Panc1 (cell line): ENCODE data around the gene NKX2-4.

Experiments used
- POLR2AphosphoS5 ChIP-seq: IDR thresholded peaks from 2 replicates; pipeline ENCODE4 v1.6.1; 2012; ENCODE audit warnings: mild to moderate bottlenecking, low read depth, low read length, moderate library complexity
- SIN3A ChIP-seq: IDR thresholded peaks from 2 replicates; pipeline ENCODE4 v1.6.1; 2012; ENCODE audit warnings: low read depth, mild to moderate bottlenecking, low read length, moderate library complexity, borderline replicate concordance; ENCODE audit not compliant: insufficient read depth
- TCF7L2 ChIP-seq: IDR thresholded peaks from 2 replicates; pipeline ENCODE4 v1.6.1; 2011; ENCODE audit warnings: mild to moderate bottlenecking, low read depth, low read length, inconsistent platforms
- TF ChIP-seq, protein P1 (sequence below): fragments of 450-650 bp; IDR thresholded peaks from 2 replicates; pipeline ENCODE4 v1.5.1; 2017; ENCODE audit warnings: mild to moderate bottlenecking

DNA sequence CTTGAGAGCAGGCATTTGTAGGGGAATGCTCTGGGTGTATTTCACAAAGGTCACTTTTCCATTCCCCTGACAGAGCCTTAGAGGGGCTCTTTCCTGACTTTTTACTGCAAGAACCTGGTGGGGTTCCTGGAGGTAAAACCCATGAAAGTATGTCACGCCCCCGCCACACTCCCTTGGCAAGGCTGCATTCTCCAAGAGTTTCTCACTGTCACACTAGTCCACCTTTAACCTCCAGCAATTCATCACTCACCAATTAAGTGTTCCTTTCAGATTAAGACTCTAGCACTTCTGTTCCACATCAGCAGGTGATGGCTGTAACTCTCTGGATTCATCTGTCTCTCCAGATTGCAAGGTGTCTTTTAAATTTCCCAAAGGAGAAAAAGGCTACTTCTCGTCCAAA lies 32.7 kb upstream of the NKX2-4 start:
- TF ChIP-seq, protein P1, sequence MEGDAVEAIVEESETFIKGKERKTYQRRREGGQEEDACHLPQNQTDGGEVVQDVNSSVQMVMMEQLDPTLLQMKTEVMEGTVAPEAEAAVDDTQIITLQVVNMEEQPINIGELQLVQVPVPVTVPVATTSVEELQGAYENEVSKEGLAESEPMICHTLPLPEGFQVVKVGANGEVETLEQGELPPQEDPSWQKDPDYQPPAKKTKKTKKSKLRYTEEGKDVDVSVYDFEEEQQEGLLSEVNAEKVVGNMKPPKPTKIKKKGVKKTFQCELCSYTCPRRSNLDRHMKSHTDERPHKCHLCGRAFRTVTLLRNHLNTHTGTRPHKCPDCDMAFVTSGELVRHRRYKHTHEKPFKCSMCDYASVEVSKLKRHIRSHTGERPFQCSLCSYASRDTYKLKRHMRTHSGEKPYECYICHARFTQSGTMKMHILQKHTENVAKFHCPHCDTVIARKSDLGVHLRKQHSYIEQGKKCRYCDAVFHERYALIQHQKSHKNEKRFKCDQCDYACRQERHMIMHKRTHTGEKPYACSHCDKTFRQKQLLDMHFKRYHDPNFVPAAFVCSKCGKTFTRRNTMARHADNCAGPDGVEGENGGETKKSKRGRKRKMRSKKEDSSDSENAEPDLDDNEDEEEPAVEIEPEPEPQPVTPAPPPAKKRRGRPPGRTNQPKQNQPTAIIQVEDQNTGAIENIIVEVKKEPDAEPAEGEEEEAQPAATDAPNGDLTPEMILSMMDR = no peak
- TF ChIP-seq TCF7L2 (no peak), SIN3A (no peak), POLR2AphosphoS5 (no peak)
